H9 (cell line): ENCODE measurements around the gene CABCOCO1. TPM values are rescaled to one million over a fixed set of nuclear protein-coding genes. Genes with fewer than 3 reads are reported as not detected.

Experiments
- DNase-seq: peaks from one replicate; pipeline ENCODE4 v3.0.0-alpha.2; 2017
- H2AFZ ChIP-seq: one replicate; pipeline ENCODE4 v1.6.1; 2013; ENCODE audit warnings: mild to moderate bottlenecking, low read length, control low read depth, moderate library complexity
- H2AK5ac ChIP-seq: 2 replicates; pipeline ENCODE4 v1.6.1; 2013; ENCODE audit warnings: low read length, control low read depth, mixed read lengths; ENCODE audit not compliant: insufficient read length
- H2BK120ac ChIP-seq: one replicate; pipeline ENCODE4 v1.6.1; 2013; ENCODE audit warnings: low read depth, mild to moderate bottlenecking, low read length, control low read depth, inconsistent platforms; ENCODE audit not compliant: poor library complexity, severe bottlenecking
- H2BK12ac ChIP-seq: 2 replicates; pipeline ENCODE4 v1.6.1; 2013; ENCODE audit warnings: low read length, control low read depth, mixed read lengths, low read depth; ENCODE audit not compliant: insufficient read length
- H2BK15ac ChIP-seq: 2 replicates; pipeline ENCODE4 v1.6.1; 2013; ENCODE audit warnings: low read depth, low read length, control low read depth
- H2BK20ac ChIP-seq: one replicate; pipeline ENCODE4 v1.6.1; 2013; ENCODE audit warnings: low read depth, mild to moderate bottlenecking, low read length, control low read depth, inconsistent platforms; ENCODE audit not compliant: poor library complexity, severe bottlenecking
- H2BK5ac ChIP-seq: 2 replicates; pipeline ENCODE4 v1.6.1; 2013; ENCODE audit warnings: low read length, control low read depth, mixed read lengths; ENCODE audit not compliant: insufficient read length
- H3K14ac ChIP-seq: 2 replicates; pipeline ENCODE4 v1.6.1; 2013; ENCODE audit warnings: low read length, control low read depth; ENCODE audit not compliant: insufficient read depth
- H3K18ac ChIP-seq: 2 replicates; pipeline ENCODE4 v1.6.1; 2013; ENCODE audit warnings: low read depth, mild to moderate bottlenecking, mixed read lengths, low read length, control low read depth; ENCODE audit not compliant: insufficient read length
- H3K23ac ChIP-seq: 2 replicates; pipeline ENCODE4 v1.6.1; 2013; ENCODE audit warnings: low read length, control low read depth, mixed read lengths, low read depth; ENCODE audit not compliant: insufficient read length
- H3K23me2 ChIP-seq: 2 replicates; pipeline ENCODE4 v1.6.1; 2013; ENCODE audit warnings: low read depth, mild to moderate bottlenecking, mixed read lengths, low read length, control low read depth; ENCODE audit not compliant: insufficient read length, poor library complexity, severe bottlenecking
- H3K27ac ChIP-seq: 2 replicates; pipeline ENCODE4 v1.5.1; 2013; ENCODE audit warnings: low read length, control low read depth, mixed read lengths, low read depth; ENCODE audit not compliant: insufficient read length
- H3K27me3 ChIP-seq: 2 replicates; pipeline ENCODE4 v1.6.1; 2013; ENCODE audit warnings: low read length, control low read depth, inconsistent platforms; ENCODE audit not compliant: insufficient read depth
- H3K4ac ChIP-seq: 2 replicates; pipeline ENCODE4 v1.6.1; 2013; ENCODE audit warnings: low read depth, mild to moderate bottlenecking, control low read depth, inconsistent platforms, low read length, moderate library complexity
- H3K4me1 ChIP-seq: 2 replicates; pipeline ENCODE4 v1.6.1; 2013; ENCODE audit warnings: low read length, control low read depth, inconsistent platforms; ENCODE audit not compliant: insufficient read depth
- H3K4me2 ChIP-seq: 2 replicates; pipeline ENCODE4 v1.6.1; 2013; ENCODE audit warnings: low read length, control low read depth, mixed read lengths; ENCODE audit not compliant: insufficient read length, insufficient read depth
- H3K56ac ChIP-seq: 2 replicates; pipeline ENCODE4 v1.6.1; 2013; ENCODE audit warnings: low read depth, mild to moderate bottlenecking, mixed read lengths, low read length, control low read depth; ENCODE audit not compliant: insufficient read length
- H3K79me1 ChIP-seq: 2 replicates; pipeline ENCODE4 v1.6.1; 2013; ENCODE audit warnings: low read depth, mild to moderate bottlenecking, moderate library complexity, low read length, control low read depth, inconsistent platforms; ENCODE audit not compliant: insufficient read depth, poor library complexity, severe bottlenecking
- H3K79me2 ChIP-seq: 2 replicates; pipeline ENCODE4 v1.6.1; 2013; ENCODE audit warnings: low read length, control low read depth, inconsistent platforms; ENCODE audit not compliant: insufficient read depth
- H3K9ac ChIP-seq: 2 replicates; pipeline ENCODE4 v1.6.1; 2013; ENCODE audit warnings: low read length, control low read depth, mixed read lengths; ENCODE audit not compliant: insufficient read length; ENCODE audit errors: extremely low read depth
- H3K9me3 ChIP-seq: one replicate; pipeline ENCODE4 v1.6.1; 2013; ENCODE audit warnings: low read depth, low read length, inconsistent platforms; ENCODE audit not compliant: control insufficient read depth
- H3T11ph ChIP-seq: one replicate; pipeline ENCODE4 v1.6.1; 2013; ENCODE audit warnings: mild to moderate bottlenecking, low read length, control low read depth, inconsistent platforms
- H4K20me1 ChIP-seq: one replicate; pipeline ENCODE4 v1.6.1; 2013; ENCODE audit not compliant: control insufficient read depth, insufficient read length, insufficient read depth
- H4K5ac ChIP-seq: 2 replicates; pipeline ENCODE4 v1.6.1; 2013; ENCODE audit warnings: low read depth, mild to moderate bottlenecking, mixed read lengths, low read length, control low read depth; ENCODE audit not compliant: insufficient read length
- H4K8ac ChIP-seq: replicated peaks from 2 replicates; pipeline ENCODE4 v1.6.1; 2013; ENCODE audit warnings: low read length, control low read depth, mixed read lengths, low read depth; ENCODE audit not compliant: insufficient read length
- H4K91ac ChIP-seq: 2 replicates; pipeline ENCODE4 v1.6.1; 2013; ENCODE audit warnings: low read depth, mild to moderate bottlenecking, moderate library complexity, mixed read lengths, low read length, control low read depth; ENCODE audit not compliant: insufficient read length
- H3K27ac Mint-ChIP-seq, 3 experiments: 2 replicates in 2 of 3; 3 replicates in 1 of 3; pipeline ENCODE4 v1.8.0; 2020 to 2021; ENCODE audit warnings: mixed read lengths in 3 of 3, mild to moderate bottlenecking in 1 of 3, moderate library complexity in 1 of 3
- H3K27me3 Mint-ChIP-seq: 2 replicates; pipeline ENCODE4 v1.8.0; 2021; ENCODE audit warnings: low read depth, mild to moderate bottlenecking, moderate library complexity, mixed read lengths
- H3K36me3 Mint-ChIP-seq, 3 experiments: 2 replicates in 2 of 3; 3 replicates in 1 of 3; pipeline ENCODE4 v1.8.0; 2020 to 2021; ENCODE audit warnings: low read depth in 3 of 3, mixed read lengths in 3 of 3; ENCODE audit not compliant: insufficient read depth in 1 of 3
- H3K4me1 Mint-ChIP-seq, 2 experiments: 2 replicates each; pipeline ENCODE4 v1.8.0; 2020; ENCODE audit warnings: mixed read lengths in 2 of 2
- H3K4me3 Mint-ChIP-seq, 2 experiments: 2 replicates in 1 of 2; 3 replicates in 1 of 2; pipeline ENCODE4 v1.8.0; 2020 to 2021; ENCODE audit warnings: mild to moderate bottlenecking in 2 of 2, mixed read lengths in 2 of 2, moderate library complexity in 1 of 2
- H3K9me3 Mint-ChIP-seq, 2 experiments: 2 replicates in 1 of 2; 3 replicates in 1 of 2; pipeline ENCODE4 v1.8.0; 2020; ENCODE audit warnings: mild to moderate bottlenecking in 2 of 2, mixed read lengths in 2 of 2, moderate library complexity in 1 of 2
- CTCF ChIP-seq: fragments of 200-600 bp; sonication (generic); conservative IDR thresholded peaks from 3 replicates; pipeline ENCODE4 v1.8.0; 2021; ENCODE audit warnings: antibody characterized with exemption, mild to moderate bottlenecking
- whole genome bisulfite sequencing: extraction: QIAGEN DNeasy Blood & Tissue Kit; methylation state at CpG from one replicate; pipeline ENCODE4 v1.1.7; 2013; ENCODE audit warnings: missing lambda C conversion rate, low lambda C conversion rate, mixed read lengths; ENCODE audit not compliant: insufficient read length; ENCODE audit errors: extremely low coverage; 5-methylcytosine and 5-hydroxymethylcytosine counted together
- total RNA-seq: library from RNA; stranded (reverse); gene quantifications from 2 replicates; pipeline ENCODE4 v1.2.1, GENCODE V29; 2021

Gene CABCOCO1
- total RNA-seq, 1 experiment from 2014 or later, result not detected

GRCh38 chr10:61746377-61746776 is 83.6 kb downstream of the CABCOCO1 start:
- no peak overlapping the region for H3K9ac ChIP-seq
- Mint-ChIP-seq H3K4me3 (no peak overlapping the region), H3K27me3 (no peaks in the 10 kb centered on the region), H3K4me1 (peaks cover 0 to 3% of the 10 kb centered on the region in 2 experiments; a peak in 2 of 4 replicates), H3K27ac (no peak overlapping the region), H3K9me3 (no peaks in the 10 kb centered on the region; a peak in 2 of 5 replicates), H3K36me3 (no peaks in the 10 kb centered on the region; a peak in 1 of 7 replicates)
- no peak overlapping the region for H2BK5ac ChIP-seq
- no peak overlapping the region for H3K56ac ChIP-seq
- no peak for TF ChIP-seq CTCF
- H4K91ac ChIP-seq, result no peak overlapping the region
- WGBS, result no CpG with 5 or more reads among the region's 2 CpGs
- no peak overlapping the region for H4K5ac ChIP-seq
- no peaks in the 10 kb centered on the region for H4K20me1 ChIP-seq
- no peak overlapping the region for H3K27ac ChIP-seq
- H3K4me2 ChIP-seq, result no peak overlapping the region
- no peak overlapping the region for H3K4ac ChIP-seq
- no peaks in the 10 kb centered on the region for H3K79me2 ChIP-seq
- no peaks in the 10 kb centered on the region for H3K4me1 ChIP-seq
- H3T11ph ChIP-seq, result no peak overlapping the region
- no peak overlapping the region for H3K18ac ChIP-seq
- no peak overlapping the region for H2BK120ac ChIP-seq
- H3K27me3 ChIP-seq, result no peaks in the 10 kb centered on the region
- H3K23ac ChIP-seq, result no peak overlapping the region
- no peak overlapping the region for H2BK15ac ChIP-seq
- no peak overlapping the region for H2AK5ac ChIP-seq
- no peak overlapping the region for H3K14ac ChIP-seq
- H3K23me2 ChIP-seq, result no peaks in the 10 kb centered on the region
- H2BK20ac ChIP-seq, result no peak overlapping the region
- H3K79me1 ChIP-seq, result no peaks in the 10 kb centered on the region
- H2AFZ ChIP-seq, result no peak overlapping the region
- H4K8ac ChIP-seq, result no peak overlapping the region
- no peak overlapping the region for H2BK12ac ChIP-seq
- no peak for DNase-seq
- H3K9me3 ChIP-seq, result no peaks in the 10 kb centered on the region
